CMK (cell line): ENCODE measurements around the gene CYTH3.
"Not testable (repeated sequence)": the region's sequence is repeated elsewhere in the genome, so short reads cannot be mapped to it uniquely, and the experiment has no call there.

ENCODE experiments used
- DNase-seq: peaks from one replicate; pipeline ENCODE4 v3.0.0-alpha.2; 2010; ENCODE audit warnings: low read depth

CYTH3 gene

DNA sequence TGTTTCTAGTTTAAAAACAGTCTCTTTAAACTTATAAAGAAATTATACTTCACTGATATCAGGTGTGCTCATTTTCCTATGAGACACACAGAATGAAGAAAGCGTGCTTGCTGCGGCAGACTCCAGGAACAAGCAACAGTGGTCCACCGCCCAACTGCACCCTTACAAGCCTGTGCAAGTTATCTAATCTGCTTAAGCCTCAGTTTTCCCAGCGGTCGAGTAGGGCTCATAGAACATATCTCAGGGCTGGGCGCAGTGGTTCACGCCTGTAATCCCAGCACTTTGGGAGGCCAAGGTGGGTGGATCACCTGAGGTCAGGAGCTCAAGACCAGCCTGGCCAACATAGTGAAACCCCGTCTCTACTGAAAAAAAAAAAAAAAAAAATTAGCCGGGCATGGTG is 43.1 kb downstream of the CYTH3 start:
- DNase-seq = not testable (repeated sequence)

DNA sequence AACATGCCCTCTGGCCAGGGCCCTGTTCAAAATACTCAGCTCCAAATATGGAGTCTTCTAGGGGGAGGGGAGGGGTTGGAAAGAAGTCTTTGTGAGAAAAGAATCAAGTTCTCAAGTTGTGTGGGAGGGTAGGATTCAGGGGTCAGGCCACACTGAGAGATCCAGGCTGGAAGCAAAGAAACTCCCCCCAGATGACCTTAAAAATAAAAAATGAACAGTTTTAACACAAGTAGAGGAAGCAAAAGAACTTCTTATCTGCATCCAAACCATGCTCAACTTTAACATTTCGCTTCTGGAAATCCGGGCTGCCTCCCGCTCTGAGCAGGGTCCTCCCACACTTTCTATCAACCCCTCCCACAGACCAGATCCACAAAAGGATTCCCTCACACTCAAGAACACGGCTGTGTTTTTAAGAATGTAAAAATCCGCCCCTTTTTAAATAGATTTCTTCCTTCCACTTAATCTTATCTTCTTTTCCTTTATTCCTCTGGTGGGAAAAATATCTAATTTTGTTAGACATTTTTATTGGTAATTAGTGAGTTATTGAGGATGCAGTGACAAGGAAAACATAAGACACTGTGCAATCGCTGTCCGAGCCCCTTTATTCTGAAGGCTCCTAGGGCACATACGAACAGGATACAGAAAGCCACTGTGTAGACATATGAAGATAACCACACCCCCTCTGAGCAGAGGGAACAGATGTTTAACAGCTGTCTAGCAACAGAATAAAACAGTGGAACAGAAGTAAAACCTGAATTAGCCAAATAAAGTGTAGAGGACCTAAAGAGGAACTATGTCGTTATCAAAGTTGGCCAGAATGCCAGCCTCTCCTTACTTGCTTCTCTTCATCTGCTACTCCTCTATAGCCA is 43.8 kb downstream of the CYTH3 start:
- peak; percentile 49 for DNase-seq

DNA sequence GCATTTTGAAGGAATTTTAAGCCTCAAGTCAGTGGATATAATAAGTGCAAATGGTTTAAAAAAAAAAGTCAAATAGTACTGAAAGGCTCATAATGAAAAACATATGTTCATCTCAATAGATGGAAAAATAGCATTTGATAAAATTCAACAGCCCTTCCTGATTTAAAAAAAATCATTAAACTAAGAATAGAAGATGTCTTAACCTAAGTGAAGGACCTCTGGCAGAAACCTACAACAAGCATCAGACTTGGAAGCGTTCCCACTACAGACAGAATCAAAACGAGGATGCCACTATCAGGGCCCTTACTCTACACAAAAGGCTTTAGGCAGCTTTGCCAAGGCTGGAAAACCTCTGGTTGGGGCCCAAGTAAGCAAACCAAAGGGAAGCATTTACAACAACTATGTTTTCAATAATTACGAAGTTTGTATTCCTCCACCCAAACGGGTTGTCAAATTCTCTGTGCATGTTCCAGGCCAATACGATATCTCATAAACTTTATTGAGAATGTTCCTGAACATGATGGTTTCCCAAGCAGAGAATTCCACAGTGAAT is 45.1 kb downstream of the CYTH3 start:
- DNase-seq = no peak

DNA sequence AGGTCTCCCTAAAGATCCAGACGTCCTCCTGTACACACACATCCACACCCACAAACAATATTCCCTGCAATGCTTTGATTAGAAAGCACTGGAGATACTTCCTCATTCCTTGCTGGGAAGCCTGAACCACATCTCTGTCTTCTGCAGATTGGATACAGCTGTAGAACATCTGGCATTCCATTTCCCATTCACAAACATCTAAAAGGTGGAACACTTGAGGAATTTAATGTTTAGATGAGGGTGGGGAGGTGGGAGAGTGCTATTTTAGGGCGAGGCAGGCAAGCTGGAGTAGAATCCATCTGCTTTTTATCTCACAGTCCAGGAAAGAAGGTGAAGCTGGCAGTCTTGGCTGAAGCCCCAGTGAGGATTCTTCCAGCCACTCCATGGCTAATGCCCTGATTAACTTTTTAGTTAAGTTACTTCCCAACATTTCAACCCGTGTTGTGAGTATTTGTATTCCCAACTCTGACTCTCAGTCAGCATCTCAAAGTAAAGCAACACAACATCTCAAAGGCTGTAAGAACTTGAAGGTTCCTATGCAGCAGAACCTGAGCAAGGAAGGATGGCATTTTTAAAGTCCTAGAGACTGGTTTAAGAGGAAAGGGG is 46.1 kb downstream of the CYTH3 start:
- DNase-seq = peak; percentile 1

DNA sequence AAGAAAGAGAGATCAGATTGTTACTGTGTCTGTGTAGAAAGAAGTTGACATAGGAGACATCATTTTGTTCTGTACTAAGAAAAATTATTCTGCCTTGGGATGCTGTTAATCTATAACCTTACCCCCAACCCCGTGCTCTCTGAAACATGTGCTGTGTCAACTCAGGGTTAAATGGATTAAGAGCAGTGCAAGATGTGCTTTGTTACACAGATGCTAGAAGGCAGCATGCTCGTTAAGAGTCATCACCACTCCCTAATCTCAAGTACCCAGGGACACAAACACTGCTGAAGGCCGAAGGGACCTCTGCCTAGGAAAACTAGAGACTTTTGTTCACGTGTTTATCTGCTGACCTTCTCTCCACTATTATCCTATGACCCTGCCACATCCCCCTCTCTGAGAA is 49.0 kb downstream of the CYTH3 start:
- not testable (repeated sequence) for DNase-seq

DNA sequence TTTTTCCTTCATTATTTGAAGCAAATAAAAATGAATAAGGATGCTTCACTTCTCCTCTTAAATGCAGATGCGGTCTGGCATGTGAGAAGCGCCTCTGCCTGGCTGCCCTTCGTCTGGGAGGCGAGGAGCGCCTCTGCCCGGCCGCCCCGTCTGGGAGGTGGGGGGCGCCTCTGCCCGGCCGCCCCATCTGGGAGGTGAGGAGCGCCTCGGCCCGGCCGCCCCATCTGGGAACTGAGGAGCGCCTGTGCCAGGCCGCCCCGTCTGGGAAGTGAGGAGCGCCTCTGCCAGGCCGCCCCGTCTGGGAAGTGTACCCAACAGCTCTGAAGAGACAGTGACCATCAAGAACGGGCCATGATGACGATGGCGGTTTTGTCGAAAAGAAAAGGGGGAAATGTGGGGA is 49.4 kb downstream of the CYTH3 start:
- not testable (repeated sequence) for DNase-seq

DNA sequence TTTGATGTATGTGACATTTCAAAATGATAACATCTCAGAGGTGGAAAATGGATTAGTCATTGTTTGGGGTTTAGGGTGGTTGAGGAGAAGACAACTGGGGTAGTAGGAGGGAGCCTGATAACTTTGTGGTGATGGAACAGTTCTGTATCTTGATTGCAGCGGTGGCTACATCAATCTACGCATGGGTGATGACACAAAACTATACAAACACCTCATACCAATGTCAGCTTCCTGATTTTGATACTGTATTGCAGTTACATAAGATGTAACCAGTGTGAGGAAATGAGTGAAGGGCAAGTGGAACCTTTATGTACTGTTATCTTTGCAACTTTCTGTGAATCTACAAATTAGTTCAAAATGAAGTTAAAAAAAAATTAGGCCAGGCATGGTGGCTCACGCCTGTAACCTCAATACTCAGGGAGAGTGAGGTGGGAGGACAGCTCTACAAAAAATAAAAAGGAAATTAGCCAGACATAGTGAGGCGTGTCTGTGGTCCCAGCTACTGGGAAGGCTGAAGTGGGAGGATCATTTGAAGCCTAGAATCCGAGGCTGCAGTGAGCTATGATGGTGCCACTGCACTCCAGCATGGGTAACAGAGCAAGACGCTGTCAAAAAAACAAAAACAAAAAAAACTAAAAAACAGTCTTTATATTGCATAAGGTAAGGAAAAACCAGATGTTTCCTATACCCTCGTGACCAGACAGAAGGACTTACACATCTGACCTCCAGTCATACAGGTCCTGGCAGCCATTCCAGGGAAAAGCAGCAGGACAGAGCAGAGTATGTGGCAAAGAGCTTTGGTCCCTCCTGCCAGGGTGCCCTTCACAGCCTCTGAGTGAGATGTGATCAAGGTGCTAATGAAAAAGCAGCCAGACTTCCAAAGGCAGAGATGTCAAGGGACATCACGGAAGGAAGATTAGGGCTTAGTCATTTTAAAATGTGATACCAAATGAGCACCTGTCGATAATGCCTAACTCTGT is 50.8 kb downstream of the CYTH3 start:
- DNase-seq = no peak

DNA sequence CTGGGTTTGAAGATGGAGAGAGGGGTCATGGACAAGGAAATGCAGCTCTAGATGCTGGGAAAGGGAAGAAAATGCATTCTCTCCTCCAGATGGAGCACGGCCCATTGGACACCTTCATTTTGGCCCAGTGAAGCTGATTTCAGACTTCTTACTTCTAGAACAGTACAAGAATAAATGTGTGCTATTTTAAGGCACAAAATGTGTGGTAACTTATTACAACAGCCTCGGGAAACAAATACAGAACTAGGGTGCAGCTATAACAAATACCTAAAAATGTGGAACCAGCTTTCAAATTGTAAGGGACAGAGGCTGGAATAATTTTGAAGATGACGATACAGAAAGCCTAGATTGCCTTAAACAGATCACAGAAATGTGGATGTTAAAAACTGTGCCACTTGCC is 54.1 kb downstream of the CYTH3 start:
- DNase-seq = no peak

DNA sequence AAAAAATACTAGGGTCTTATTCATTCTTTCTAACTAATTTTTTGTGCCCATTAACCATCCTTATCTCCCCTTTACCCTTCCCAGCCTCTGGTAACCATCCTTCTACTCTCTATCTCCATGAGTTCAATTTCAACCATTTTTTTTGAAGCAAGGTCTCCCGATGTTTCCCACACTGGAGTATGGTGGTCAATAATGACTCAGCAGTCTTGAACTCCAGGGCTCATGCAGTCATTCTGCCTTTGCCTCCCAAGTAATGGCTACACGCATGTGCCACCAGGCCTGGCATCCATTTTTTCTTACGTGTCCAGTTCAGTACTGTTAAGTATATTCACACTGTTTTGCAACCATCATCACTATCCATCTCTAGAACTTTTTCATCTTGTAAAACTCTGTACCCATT is 60.4 kb downstream of the CYTH3 start:
- no peak for DNase-seq

DNA sequence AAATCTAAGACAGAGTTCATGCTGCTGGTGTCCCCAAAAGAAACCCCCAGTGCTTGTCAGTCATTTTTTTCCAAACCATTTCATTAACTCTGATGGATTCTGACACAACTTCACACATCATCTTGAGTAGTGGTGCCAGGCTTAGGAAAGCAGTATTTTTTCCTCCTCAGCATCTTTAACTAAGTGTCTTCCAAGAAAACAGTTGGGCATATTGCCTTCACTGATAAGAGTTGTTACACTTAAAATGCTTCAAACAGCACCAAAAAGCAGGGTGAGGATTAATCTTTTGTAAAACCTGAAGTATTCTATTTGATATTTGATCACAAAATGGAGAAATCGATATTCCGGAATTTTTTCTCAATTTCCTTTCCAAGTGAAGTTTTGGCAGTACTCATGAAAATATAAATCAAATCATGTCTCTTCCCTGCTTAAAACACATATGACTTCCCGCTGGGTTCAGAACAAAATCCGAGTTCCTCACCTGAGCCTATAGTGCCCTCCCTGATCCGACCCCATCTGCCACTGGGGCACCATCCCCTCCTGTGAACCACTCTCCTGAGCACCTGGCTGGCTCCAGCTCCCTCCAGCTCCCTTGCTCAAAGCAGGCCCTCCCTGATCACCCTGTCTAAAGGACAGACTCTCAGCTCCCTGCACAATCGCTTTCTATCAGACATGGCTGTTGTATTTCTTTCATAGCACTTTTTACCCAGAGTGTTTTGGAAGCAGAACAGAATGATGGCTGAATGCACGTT is 61.6 kb downstream of the CYTH3 start:
- no peak for DNase-seq

DNA sequence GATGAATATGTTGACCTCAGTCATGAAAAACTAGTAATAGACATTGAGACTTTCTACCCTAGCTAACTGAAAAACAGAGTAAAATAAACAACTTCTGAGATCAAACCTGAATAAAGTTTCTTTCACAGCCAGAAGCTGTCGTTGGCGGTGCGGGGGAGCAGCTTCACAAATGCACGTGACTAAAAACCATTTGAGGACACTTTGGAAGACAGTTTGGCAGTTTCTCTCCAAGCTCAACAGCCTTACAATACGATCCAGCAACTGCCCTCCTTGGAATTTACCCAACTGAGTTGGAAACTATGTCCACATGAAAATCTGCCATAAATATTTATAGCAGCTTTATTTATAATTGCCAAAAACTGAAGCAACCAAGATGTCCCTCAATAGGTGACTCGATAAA is 63.1 kb downstream of the CYTH3 start:
- DNase-seq = no peak

DNA sequence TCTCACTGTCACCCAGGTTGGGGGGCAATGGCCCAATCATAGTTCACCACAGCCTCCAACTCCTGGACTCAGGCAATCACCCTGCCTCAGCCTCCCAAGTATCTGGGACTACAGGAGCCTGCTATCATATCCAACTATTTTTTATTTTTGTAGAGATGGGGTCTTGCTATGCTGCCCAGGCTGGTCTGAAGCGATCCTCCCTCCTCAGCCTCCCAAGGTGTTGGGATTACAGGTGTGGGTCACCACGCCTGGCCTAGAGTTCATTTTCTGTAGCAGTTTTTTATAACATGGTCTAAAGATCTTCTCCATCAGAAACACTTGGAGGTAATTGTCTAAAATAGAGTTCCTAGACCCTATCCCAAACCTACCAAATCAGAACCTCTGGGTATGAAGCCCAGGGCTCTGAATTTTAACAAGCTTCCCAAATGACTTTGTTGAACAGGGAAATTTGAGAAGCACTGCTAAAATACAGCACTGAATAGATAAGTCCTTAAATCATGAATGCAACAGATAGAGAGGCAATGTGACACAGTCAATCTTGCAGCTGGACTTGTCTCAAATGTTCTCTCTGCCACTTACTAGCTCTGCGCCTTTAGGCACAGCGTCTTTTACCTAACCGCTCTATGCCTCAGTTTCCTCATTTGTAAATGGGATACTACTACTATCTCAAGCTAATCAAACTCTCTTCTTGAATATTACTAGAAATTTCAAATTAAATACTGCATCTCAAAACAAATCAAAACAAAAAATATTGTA is 63.7 kb downstream of the CYTH3 start:
- no peak for DNase-seq

DNA sequence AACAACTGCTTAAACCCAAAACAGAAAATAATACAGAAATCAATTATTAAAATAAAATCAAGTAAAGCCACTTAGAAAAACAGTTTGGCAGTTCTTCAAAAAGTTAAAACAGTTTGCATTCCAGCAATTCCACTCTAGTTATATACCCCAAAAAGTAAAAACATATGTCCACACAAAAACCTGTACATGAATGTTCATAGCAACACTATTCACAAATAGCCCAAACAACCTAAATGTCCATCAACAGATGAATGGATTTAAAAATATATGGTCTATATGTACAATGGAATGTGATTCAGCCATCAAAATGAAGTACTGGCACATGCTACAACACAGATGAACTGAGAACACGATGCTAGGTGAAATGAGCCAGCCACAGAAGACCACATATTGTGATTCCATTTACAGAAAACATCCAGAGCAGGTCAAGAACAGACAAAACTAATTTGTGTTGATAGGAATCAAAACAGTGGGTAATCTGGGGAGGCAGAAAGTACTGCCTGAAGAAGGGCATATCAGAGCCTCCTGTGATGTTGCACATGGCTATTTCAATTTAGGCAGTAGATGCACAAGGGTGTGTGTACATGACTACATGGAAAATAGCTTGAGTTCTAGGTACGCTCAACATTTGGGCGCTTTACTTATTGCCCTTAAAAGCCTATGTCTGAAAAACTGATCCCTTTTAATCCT is 66.3 kb downstream of the CYTH3 start:
- no peak for DNase-seq

DNA sequence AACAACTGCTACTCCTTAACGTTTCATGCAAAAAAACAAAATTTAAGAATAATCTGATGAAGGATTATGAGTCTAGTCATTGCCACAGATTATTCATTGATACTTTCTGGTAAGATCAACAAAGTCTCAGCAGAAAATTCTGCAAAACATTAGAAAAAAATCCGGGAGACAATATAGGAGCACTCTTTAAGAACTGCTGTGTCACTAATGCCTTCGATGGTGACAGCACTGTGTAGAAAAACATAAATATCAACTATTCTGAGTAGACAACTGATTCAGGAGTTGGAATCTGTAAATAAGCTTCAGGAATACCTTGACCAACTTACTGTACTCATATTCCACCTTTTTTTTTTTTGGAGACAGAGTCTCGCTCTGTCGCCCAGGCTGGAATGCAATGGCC is 69.0 kb downstream of the CYTH3 start:
- DNase-seq = no peak

DNA sequence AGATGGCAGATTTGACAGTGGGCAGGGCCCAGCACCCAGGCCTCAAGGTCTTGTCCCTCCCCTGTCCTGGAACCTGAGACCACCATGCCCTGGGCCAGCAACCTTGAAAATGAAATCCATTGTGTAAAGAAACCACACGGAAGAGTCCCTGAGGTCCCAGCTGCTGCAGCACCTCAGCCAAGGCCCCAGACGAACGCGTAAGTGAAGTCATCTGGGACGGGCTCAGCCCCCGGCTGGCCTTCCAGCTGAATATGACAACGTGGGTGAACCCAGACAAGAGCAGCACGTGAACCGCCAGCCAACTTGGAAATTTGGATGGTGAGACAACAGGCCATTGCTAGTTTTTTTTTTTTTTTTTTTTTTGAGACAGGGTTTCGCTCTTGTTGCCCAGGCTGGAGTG is 70.3 kb downstream of the CYTH3 start:
- no peak for DNase-seq

DNA sequence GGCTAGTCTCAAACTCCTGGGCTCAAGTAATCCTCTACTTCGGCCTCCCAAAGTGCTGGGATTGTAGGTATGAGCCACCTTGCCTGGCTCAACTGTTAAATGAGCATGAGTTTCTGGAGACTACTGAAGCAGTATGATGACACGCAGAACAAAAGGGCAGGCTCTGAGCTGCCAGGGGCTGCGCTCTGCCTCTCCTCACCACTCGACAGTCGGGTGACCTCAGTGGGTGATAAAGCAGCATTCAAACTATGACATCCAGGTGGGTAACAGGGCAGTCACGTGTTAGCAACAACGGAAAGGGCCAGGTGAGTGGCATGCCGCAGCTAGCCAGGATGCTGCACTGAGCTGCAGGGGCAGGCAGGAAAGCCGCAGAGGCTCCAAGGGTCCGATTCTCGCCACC is 71.5 kb downstream of the CYTH3 start:
- DNase-seq = no peak

DNA sequence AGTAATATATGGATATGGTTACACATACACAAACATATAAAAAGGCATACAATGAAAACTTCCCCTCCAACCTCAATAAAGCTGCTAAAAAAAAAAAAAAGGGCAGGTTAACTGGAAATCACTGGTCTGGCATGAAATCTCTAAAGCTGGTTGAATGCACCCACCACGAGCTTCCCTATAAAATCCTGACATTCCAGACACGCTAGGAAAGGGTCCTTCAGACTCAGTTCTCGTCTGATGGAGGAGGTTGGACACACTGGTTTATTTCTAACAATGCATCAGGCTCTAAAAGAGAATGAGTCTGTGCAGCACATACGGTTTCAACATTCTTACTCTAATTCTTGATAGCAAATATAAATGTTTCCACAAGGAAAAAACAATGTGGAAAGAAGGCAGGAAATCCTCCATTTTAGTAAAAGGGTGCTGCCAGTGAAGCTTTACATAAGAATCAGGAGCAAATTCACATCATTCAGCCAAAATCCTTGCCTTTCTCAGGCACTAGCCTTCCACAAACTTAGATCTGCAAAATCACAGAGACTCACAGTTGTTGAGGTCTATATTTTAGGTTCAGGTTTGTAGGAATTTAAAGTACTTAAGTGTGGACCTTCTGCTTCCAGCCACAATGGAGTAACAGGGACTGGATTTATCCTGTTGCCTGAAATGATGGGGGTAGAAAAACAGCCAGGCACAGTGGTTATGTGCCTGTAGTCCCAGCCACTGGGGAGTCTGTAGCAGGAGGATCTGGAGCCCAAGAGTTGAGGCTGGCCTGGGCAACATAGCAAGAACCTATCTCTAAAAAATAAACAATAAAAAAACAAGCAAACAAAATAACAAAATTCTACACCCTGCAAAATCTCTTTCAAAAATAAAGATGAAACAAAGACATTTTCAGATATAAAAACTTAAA is 73.5 kb downstream of the CYTH3 start:
- DNase-seq = no peak

DNA sequence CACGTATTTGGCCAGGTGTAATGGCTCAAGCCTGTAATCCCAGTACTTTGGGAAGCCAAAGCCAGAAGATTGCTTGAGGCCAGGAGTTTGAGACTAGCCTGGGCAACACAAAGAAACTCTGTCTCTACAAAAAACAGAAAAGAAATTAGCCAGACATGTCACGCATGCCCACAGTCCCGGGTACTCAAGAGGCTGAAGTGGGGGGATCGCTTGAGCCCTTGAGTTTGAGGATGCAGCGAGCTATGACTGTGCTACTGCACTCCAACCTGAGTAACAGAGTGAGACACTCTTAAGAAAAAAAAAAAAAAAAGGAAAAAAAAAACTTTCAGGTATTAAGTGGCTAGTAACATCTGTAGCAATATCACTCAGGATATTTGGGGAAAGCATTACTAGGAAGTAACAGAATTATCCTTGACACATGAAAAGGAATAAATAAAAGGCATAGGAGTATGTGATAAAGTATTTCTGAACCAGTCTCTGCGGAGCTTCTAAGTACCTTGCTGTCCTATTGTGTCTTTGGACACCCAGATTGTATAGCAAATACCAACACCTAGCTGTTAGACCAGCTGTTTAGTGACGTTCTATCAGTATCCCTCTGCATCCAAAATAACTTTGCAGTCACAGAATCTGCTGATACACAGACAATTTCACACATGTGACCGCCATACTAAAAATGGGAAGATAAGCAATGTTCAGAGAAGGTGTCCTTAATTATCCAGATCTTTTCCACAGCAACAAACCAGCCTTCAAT is 74.4 kb downstream of the CYTH3 start:
- no peak for DNase-seq
